Fibroblast of pulmonary artery (primary cell): ENCODE data around the gene CTDP1.

Experiments used
- DNase-seq: peaks from one replicate; pipeline ENCODE4 v3.0.0-alpha.2; 2010; ENCODE audit warnings: low read depth
- H3K4me3 ChIP-seq: replicated peaks from 2 replicates; pipeline ENCODE4 v1.5.1; 2011; ENCODE audit warnings: low read depth, mild to moderate bottlenecking, control low read depth, low read length, moderate library complexity
- TF ChIP-seq, protein P1 (sequence below): IDR thresholded peaks from 2 replicates; pipeline ENCODE4 v1.5.1; 2011; ENCODE audit warnings: mild to moderate bottlenecking, control low read depth, low read length, inconsistent platforms; ENCODE audit errors: missing control alignments

The CTDP1 gene

DNA sequence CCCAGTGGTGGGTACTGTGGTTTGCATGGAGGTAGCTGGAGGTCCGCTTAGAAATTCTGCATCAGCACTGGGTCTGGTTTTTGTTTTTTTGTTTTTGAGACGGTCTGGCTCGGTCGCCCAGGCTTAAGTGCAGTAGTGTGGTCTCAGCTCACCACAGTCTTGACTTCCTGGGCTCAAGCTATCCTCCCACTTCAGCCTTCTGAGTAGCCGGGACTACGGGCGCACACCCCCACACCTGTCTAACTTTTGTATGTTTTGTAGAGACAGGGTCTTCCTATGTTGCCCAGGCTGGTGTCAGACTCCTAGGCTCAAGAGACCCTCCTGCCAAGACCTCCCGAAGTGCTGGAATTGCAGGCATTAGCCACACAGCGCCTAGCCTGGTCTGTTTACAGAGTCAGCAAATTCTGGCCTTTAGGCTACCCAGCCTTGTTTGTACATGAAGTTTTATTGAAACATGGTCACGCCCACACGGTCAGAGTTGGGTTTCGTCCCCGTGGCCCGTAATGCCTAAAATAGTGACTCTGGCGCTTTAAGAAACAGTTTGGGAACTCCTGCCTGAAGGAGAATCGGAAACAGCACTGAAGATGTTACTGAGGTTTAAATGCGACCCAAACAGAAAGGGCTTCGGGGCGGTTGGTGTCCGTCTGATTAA, 32.7 kb downstream of the CTDP1 start:
- no peak for DNase-seq
- H3K4me3 ChIP-seq, result no peak overlapping the region
- TF ChIP-seq, protein P1, sequence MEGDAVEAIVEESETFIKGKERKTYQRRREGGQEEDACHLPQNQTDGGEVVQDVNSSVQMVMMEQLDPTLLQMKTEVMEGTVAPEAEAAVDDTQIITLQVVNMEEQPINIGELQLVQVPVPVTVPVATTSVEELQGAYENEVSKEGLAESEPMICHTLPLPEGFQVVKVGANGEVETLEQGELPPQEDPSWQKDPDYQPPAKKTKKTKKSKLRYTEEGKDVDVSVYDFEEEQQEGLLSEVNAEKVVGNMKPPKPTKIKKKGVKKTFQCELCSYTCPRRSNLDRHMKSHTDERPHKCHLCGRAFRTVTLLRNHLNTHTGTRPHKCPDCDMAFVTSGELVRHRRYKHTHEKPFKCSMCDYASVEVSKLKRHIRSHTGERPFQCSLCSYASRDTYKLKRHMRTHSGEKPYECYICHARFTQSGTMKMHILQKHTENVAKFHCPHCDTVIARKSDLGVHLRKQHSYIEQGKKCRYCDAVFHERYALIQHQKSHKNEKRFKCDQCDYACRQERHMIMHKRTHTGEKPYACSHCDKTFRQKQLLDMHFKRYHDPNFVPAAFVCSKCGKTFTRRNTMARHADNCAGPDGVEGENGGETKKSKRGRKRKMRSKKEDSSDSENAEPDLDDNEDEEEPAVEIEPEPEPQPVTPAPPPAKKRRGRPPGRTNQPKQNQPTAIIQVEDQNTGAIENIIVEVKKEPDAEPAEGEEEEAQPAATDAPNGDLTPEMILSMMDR, result no peak

DNA sequence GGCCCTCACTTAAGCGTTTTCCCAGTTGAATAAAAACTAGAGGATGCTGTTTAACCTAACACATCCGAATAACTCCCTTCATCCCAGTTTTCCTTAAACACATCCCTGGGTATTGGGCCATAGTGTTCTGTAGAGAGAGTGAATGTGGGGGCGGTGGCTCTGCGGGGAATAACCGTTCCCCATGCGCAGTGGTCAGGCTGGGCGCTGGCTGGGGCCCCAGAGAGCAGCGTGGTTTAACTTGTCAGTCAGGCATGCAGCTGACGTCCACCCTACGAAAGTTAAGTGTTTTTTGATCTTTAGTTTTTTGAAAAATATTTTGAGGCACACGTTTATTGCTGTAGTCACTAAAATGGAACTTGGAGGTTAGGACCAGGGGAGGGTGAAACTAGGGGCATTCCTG, 33.7 kb downstream of the CTDP1 start:
- DNase-seq, result no peak
- TF ChIP-seq, protein P1, result no peak

DNA sequence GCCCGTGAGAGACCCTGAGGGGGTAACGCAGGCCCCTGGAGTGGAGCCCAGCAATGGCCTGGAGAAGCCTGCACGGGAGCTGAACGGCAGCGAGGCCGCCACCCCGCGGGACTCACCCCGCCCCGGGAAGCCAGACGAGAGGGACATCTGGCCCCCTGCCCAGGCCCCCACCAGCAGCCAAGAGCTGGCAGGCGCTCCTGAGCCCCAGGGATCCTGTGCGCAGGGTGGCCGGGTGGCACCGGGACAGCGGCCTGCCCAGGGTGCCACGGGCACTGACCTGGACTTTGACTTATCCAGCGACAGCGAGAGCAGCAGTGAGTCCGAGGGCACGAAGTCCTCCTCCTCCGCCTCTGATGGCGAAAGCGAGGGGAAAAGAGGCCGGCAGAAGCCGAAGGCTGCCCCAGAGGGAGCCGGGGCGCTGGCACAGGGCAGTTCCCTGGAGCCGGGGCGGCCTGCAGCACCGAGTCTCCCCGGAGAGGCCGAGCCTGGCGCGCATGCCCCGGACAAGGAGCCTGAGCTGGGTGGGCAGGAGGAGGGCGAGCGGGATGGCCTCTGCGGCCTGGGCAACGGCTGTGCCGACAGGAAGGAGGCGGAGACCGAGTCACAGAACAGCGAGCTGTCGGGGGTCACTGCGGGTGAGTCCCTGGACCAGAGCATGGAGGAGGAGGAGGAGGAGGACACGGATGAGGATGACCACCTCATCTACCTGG, 35.1 kb downstream of the CTDP1 start:
- no peak overlapping the region for H3K4me3 ChIP-seq
- TF ChIP-seq, protein P1, result no peak
- DNase-seq, result no peak

More for the DNA sequence above, 33.7 kb downstream of the CTDP1 start:
- no peak overlapping the region for H3K4me3 ChIP-seq

DNA sequence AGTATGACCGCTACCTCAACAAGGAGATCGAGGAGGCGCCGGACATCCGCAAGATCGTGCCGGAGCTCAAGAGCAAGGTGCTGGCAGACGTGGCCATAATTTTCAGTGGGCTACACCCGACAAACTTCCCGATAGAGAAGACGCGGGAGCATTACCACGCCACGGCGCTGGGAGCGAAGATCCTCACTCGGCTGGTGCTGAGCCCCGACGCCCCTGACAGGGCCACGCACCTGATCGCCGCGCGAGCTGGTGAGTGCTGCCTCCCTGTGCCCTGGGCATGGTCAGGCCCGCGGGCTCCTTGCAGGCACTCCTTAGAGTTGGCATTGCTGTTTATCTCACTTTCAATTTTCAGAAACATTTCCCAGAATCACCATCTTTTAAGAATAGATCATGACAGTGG, 35.7 kb downstream of the CTDP1 start:
- TF ChIP-seq, protein P1, result no peak
- H3K4me3 ChIP-seq, result no peak overlapping the region
- no peak for DNase-seq

DNA sequence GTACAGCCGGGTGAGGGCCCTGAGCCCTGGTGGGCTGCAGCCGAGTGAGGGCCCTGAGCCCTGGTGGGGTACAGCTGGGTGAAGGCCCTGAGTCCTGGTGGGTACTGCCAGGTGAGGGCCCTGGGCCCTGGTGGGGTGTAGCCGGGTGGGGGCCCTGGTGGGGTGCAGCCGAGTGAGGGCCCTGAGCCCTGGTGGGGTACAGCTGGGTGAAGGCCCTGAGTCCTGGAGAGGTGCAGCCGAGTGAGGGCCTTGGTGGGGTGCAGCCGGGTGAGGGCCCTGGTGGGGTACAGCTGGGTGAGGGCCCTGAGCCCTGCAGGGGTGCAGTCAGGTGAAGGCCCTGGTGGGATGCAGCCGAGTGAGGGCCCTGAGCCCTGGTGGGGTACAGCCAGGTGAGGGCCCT, 37.5 kb downstream of the CTDP1 start:
- TF ChIP-seq, protein P1, result no peak
- no peak for DNase-seq
- H3K4me3 ChIP-seq, result no peak overlapping the region

DNA sequence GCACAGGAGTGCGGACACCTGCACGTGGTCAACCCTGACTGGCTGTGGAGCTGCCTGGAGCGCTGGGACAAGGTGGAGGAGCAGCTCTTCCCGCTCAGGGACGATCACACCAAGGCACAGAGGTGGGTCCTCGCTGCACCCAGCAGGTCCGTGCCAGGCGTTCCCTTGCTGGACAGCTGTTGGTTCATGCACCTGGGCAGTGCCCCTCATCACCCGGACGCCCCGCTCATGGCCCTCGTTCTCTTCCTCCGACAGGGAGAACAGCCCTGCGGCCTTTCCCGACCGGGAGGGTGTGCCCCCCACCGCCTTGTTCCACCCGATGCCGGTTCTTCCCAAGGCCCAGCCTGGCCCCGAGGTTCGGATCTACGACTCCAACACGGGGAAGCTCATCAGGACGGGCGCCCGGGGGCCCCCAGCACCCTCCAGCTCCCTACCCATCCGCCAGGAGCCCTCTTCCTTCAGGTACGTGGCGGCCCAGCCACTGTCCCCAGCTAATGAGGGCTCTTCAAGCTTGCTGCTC, 38.0 kb downstream of the CTDP1 start:
- TF ChIP-seq, protein P1, result no peak
- DNase-seq, result no peak
- H3K4me3 ChIP-seq, result no peak overlapping the region
